ENCODE data around the gene FARS2.

GRCh38 chr6:5424726-5425125 lies 163.4 kb downstream of the FARS2 start:
- TF ChIP-seq CTCF (IDR thresholded peaks at IDR 0.05 in 2 of 3, conservative IDR thresholded peaks at IDR 0.05 in 1 of 3; ENCODE audit: borderline replicate concordance in 1 of 3, insufficient read depth in 1 of 3, low read depth in 2 of 3, low read length in 2 of 3) (no peak), SP1 (IDR thresholded peaks at IDR 0.05; ENCODE audit: low read depth) (no peak), RAD21 (IDR thresholded peaks at IDR 0.05; ENCODE audit: low read depth) (no peak), POLR2AphosphoS5 (IDR thresholded peaks at IDR 0.05; ENCODE audit: low read depth, low read length) (no peak), POLR2A (IDR thresholded peaks at IDR 0.05; ENCODE audit: borderline replicate concordance, extremely low read depth, insufficient read depth, insufficient read length) (no peak), ZNF274 (IDR thresholded peaks at IDR 0.05; ENCODE audit: low read depth, low read length) (no peak), JUND (IDR thresholded peaks at IDR 0.05) (no peak), REST (IDR thresholded peaks at IDR 0.05; ENCODE audit: low read depth) (no peak), SRF (IDR thresholded peaks at IDR 0.05; ENCODE audit: low read depth) (no peak), EZH2 (IDR thresholded peaks at IDR 0.05) (no peak), CBX3 (IDR thresholded peaks at IDR 0.05; ENCODE audit: low read depth) (no peak)

Data from HCT116 (cell line).